ENCODE data around the gene GPD2.
"Not testable (repeated sequence)": the region's sequence is repeated elsewhere in the genome, so short reads cannot be mapped to it uniquely, and the experiment has no call there.

The GPD2 gene

GRCh38 chr2:156476021-156476849, 40.1 kb downstream of the GPD2 start:
- no peak for DNase-seq

GRCh38 chr2:156476850-156477206, 40.6 kb downstream of the GPD2 start:
- DNase-seq = no peak

- DNase-seq = no peak
These were observed 44.2 kb downstream of the GPD2 start for GRCh38 chr2:156480376-156480775.

- no peak for DNase-seq
These were observed 45.1 kb downstream of the GPD2 start for GRCh38 chr2:156481312-156481711.

- no peak for DNase-seq
These were observed 47.6 kb downstream of the GPD2 start for GRCh38 chr2:156483741-156484173.

GRCh38 chr2:156486147-156486546, 50.0 kb downstream of the GPD2 start:
- no peak for DNase-seq

- no peak for DNase-seq
These were observed 50.4 kb downstream of the GPD2 start for GRCh38 chr2:156486614-156487013.

GRCh38 chr2:156489195-156489594, 53.0 kb downstream of the GPD2 start:
- DNase-seq = no peak

GRCh38 chr2:156489750-156490465, 53.7 kb downstream of the GPD2 start:
- no peak for DNase-seq

- no peak for DNase-seq
These were observed 54.3 kb downstream of the GPD2 start for GRCh38 chr2:156490466-156490840.

- no peak for DNase-seq
These were observed 55.0 kb downstream of the GPD2 start for GRCh38 chr2:156491176-156491575.

- no peak for DNase-seq
These were observed 56.8 kb downstream of the GPD2 start for GRCh38 chr2:156492979-156493378.

- not testable (repeated sequence) for DNase-seq
These were observed 59.8 kb downstream of the GPD2 start for GRCh38 chr2:156495998-156496397.

- DNase-seq = no peak
These were observed 69.5 kb downstream of the GPD2 start for GRCh38 chr2:156505696-156506095.

- no peak for DNase-seq
These were observed 74.9 kb downstream of the GPD2 start for GRCh38 chr2:156511122-156511521.

- no peak for DNase-seq
These were observed 75.6 kb downstream of the GPD2 start for GRCh38 chr2:156511803-156512202.

GRCh38 chr2:156512451-156512850, 76.3 kb downstream of the GPD2 start:
- no peak for DNase-seq

GRCh38 chr2:156513219-156513618, 77.0 kb downstream of the GPD2 start:
- DNase-seq = no peak

- no peak for DNase-seq
These were observed 81.2 kb downstream of the GPD2 start for GRCh38 chr2:156517419-156517818.

- DNase-seq = no peak
These were observed 82.0 kb downstream of the GPD2 start for GRCh38 chr2:156518138-156518537.

- no peak for DNase-seq
These were observed 86.8 kb downstream of the GPD2 start for GRCh38 chr2:156522864-156523440.

- no peak for DNase-seq
These were observed 90.9 kb downstream of the GPD2 start for GRCh38 chr2:156526950-156527636.

- DNase-seq = not testable (repeated sequence)
These were observed 92.4 kb downstream of the GPD2 start for GRCh38 chr2:156528583-156528982.

All from stimulated activated CD4-positive, alpha-beta T cell treated with anti-CD3 and anti-CD28 coated beads, Interleukin-2, amount 100 ng/mL, for 24 hours (primary cell).